Right lobe of liver (tissue), 4 donors: ENCODE measurements around the gene NUP188.

Experiments
- POLR2A ChIP-seq: fragments of 450-650 bp; IDR thresholded peaks from one replicate; pipeline ENCODE4 v1.6.1; 2017; ENCODE audit warnings: antibody characterized with exemption, mild to moderate bottlenecking
- TF ChIP-seq, protein P1 (sequence below), 4 donors: fragments of 200-600 bp in 3 of 4; fragments of 450-650 bp in 1 of 4; IDR thresholded peaks; one replicate each; pipeline versions ENCODE4 v1.5.1 to v1.8.0; 2016 to 2022; ENCODE audit warnings: antibody characterized with exemption in 4 of 4, mild to moderate bottlenecking in 2 of 4
- donor health status: DM: no; HTN: no; CAD: no.
- donor health status: DM: no; HTN: no; CAD: no.
- donor health status: DM: no; HTN: yes; CAD: no.

DNA sequence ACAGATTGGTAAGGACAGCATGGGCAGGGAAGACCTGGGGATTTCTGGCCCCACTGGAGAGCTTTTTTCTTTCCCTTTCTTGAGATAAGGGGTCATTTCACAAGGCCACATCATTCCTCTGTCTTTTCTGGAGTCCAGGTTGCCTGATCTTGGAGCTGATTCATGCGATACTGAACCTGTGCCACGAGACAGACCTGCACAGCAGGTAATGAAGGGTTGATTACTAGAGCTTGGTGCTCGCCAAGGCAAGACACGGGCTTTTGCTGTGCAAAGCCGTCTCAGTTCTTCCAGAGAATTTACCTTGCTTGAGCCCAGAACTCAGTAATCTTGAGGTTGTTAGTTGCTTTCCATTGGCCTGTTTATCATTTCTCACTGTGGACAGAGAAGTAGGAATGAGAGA is 39.2 kb downstream of the NUP188 start:
- TF ChIP-seq, protein P1, sequence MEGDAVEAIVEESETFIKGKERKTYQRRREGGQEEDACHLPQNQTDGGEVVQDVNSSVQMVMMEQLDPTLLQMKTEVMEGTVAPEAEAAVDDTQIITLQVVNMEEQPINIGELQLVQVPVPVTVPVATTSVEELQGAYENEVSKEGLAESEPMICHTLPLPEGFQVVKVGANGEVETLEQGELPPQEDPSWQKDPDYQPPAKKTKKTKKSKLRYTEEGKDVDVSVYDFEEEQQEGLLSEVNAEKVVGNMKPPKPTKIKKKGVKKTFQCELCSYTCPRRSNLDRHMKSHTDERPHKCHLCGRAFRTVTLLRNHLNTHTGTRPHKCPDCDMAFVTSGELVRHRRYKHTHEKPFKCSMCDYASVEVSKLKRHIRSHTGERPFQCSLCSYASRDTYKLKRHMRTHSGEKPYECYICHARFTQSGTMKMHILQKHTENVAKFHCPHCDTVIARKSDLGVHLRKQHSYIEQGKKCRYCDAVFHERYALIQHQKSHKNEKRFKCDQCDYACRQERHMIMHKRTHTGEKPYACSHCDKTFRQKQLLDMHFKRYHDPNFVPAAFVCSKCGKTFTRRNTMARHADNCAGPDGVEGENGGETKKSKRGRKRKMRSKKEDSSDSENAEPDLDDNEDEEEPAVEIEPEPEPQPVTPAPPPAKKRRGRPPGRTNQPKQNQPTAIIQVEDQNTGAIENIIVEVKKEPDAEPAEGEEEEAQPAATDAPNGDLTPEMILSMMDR (IDR thresholded peaks at IDR 0.05): no peak
- no peak for TF ChIP-seq POLR2A
